ENCODE results near the gene DUOXA2.
A peak's percentile ranks its signal among the peaks of the same experiment; 100 is the strongest.

The DUOXA2 gene

DNA sequence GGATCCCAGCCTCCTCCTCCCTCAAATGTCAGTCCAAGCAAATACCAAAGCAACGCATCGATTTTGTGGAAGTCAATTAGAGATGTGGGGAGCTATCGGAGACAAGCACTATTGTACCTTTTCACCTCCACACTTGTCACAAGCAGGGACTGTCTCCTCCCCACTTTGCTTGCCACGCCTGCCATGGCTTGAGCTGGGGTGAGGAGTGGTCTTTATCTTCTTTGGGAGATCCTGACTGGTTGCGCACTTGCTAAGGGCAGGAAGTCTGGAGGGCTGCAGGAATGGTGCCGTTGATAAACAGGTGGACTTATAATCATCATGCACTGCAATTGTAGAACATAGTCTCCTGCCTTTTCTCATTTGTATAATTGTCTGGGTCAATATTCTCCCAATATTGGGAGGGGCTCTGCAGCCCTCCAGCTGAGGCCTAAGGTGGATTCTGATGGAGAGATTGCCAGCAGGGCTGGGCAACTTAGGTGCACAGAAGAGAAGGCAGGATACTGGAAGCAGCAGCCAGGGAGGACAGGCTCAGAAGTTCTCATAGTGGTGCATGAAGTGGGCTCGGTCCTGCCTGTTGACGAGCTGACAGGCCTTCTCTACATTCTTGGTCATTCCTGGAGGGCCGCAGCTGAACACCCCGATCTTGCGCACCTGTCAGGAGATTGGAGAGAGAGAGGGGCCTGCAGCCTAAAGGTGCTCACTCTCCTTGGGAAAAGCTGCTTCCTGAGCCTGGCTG is 20.3 kb upstream of the DUOXA2 start:
- TF ChIP-seq ZNF558 (tag by site-specific recombination; IDR thresholded peaks at IDR 0.05) (no peak), ZNF548 (tag by site-specific recombination; IDR thresholded peaks at IDR 0.05) (no peak), ZNF335 (tag by site-specific recombination; conservative IDR thresholded peaks at IDR 0.05) (no peak), ZNF155 (tag by site-specific recombination; IDR thresholded peaks at IDR 0.05) (no peak), ZNF223 (tag by site-specific recombination; IDR thresholded peaks at IDR 0.05) (no peak), SP7 (tag by site-specific recombination; IDR thresholded peaks at IDR 0.05) (no peak)
- TF ChIP-seq, protein P1, sequence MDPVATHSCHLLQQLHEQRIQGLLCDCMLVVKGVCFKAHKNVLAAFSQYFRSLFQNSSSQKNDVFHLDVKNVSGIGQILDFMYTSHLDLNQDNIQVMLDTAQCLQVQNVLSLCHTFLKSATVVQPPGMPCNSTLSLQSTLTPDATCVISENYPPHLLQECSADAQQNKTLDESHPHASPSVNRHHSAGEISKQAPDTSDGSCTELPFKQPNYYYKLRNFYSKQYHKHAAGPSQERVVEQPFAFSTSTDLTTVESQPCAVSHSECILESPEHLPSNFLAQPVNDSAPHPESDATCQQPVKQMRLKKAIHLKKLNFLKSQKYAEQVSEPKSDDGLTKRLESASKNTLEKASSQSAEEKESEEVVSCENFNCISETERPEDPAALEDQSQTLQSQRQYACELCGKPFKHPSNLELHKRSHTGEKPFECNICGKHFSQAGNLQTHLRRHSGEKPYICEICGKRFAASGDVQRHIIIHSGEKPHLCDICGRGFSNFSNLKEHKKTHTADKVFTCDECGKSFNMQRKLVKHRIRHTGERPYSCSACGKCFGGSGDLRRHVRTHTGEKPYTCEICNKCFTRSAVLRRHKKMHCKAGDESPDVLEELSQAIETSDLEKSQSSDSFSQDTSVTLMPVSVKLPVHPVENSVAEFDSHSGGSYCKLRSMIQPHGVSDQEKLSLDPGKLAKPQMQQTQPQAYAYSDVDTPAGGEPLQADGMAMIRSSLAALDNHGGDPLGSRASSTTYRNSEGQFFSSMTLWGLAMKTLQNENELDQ (tag by site-specific recombination; IDR thresholded peaks at IDR 0.05; ENCODE audit: low read depth), result no peak
- TF ChIP-seq, protein P2, sequence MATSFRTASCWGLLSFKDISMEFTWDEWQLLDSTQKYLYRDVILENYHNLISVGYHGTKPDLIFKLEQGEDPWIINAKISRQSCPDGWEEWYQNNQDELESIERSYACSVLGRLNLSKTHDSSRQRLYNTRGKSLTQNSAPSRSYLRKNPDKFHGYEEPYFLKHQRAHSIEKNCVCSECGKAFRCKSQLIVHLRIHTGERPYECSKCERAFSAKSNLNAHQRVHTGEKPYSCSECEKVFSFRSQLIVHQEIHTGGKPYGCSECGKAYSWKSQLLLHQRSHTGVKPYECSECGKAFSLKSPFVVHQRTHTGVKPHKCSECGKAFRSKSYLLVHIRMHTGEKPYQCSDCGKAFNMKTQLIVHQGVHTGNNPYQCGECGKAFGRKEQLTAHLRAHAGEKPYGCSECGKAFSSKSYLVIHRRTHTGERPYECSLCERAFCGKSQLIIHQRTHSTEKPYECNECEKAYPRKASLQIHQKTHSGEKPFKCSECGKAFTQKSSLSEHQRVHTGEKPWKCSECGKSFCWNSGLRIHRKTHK (tag by site-specific recombination; IDR thresholded peaks at IDR 0.05), result no peak
- Histone ChIP-seq H3K9me3 (ENCODE audit: control insufficient read depth, insufficient read depth, low read depth, low read length) (no peaks in the 10 kb centered on the region), H3K27ac (ENCODE audit: extremely low read depth, low read depth, low read length) (no peak overlapping the region), H3K36me3 (ENCODE audit: control insufficient read depth in 2 of 2, insufficient read depth in 1 of 2, low read length in 2 of 2) (no peaks in the 10 kb centered on the region), H3K4me3 (ENCODE audit: low read depth, low read length) (no peak overlapping the region), H3K4me1 (ENCODE audit: control insufficient read depth, insufficient read depth, low read length) (peaks cover 2% of the 10 kb centered on the region; the same call in 1 of the 2 replicates)
- ChIA-PET POLR2A (interaction anchor here (0.6 kb wide), 1 partner anchor 125 kb away, joined by 4 read pairs; no protein-coding TSS in a partner anchor), CTCF (interaction anchor here (0.7 to 1.7 kb wide), 3 partner anchors 22 to 295 kb away, joined by 3 to 5 read pairs (median 3); no protein-coding TSS in a partner anchor)

DNA sequence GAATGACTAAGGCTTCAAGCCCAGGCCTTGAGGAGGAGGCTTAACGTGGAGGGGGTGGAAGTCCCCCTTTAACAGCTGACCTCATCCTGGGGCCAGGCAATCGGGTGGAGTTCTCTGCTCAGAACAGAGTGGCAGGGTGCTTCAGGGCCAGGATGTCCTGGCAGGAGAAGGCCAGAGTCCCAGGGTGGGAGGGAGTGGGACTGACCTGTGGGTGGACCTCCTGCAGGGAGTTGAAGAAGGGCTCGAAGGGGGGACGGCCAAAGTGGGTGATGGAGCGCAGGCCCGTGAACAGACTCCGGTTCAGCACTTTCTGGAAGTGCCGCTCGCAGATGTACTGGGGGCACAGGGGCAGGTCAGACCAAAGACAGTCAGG is 19.8 kb upstream of the DUOXA2 start:
- Histone ChIP-seq H3K4me1 (ENCODE audit: control insufficient read depth, insufficient read depth, low read length) (no peaks in the 10 kb centered on the region), H3K36me3 (ENCODE audit: control insufficient read depth in 2 of 2, insufficient read depth in 1 of 2, low read length in 2 of 2) (no peaks in the 10 kb centered on the region), H3K9me3 (ENCODE audit: control insufficient read depth, insufficient read depth, low read depth, low read length) (no peaks in the 10 kb centered on the region), H3K4me3 (ENCODE audit: low read depth, low read length) (no peak overlapping the region), H3K27ac (ENCODE audit: extremely low read depth, low read depth, low read length) (no peak overlapping the region)
- ChIA-PET POLR2A (no interaction called here), CTCF (interaction anchor here (1.7 kb wide), 1 partner anchor 24 kb away, joined by 5 read pairs; no protein-coding TSS in a partner anchor)
- TF ChIP-seq ZNF394 (tag by site-specific recombination; IDR thresholded peaks at IDR 0.05; ENCODE audit: borderline replicate concordance), result no peak
- no peak for TF ChIP-seq GLIS1 (tag by site-specific recombination; IDR thresholded peaks at IDR 0.05)
- no peak for TF ChIP-seq ZNF248 (tag by site-specific recombination; IDR thresholded peaks at IDR 0.05)
- TF ChIP-seq HOXD13 (CRISPR knock-in tag; IDR thresholded peaks at IDR 0.05; ENCODE audit: borderline replicate concordance), result no peak
- no peak for TF ChIP-seq ZNF610 (tag by site-specific recombination; IDR thresholded peaks at IDR 0.05; ENCODE audit: borderline replicate concordance)
- TF ChIP-seq EGR2 (tag by site-specific recombination; IDR thresholded peaks at IDR 0.05; ENCODE audit: low read depth), result peak; percentile 33; the same call in 1 of the 2 replicates
- TF ChIP-seq ZBTB21 (tag by site-specific recombination; IDR thresholded peaks at IDR 0.05), result no peak
- TF ChIP-seq SP2 (tag by site-specific recombination; IDR thresholded peaks at IDR 0.05), result no peak
- TF ChIP-seq, protein P3, sequence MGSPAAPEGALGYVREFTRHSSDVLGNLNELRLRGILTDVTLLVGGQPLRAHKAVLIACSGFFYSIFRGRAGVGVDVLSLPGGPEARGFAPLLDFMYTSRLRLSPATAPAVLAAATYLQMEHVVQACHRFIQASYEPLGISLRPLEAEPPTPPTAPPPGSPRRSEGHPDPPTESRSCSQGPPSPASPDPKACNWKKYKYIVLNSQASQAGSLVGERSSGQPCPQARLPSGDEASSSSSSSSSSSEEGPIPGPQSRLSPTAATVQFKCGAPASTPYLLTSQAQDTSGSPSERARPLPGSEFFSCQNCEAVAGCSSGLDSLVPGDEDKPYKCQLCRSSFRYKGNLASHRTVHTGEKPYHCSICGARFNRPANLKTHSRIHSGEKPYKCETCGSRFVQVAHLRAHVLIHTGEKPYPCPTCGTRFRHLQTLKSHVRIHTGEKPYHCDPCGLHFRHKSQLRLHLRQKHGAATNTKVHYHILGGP (tag by site-specific recombination; IDR thresholded peaks at IDR 0.05), result no peak
- TF ChIP-seq ZFHX2 (tag by site-specific recombination; conservative IDR thresholded peaks at IDR 0.05), result peak; percentile 53
- TF ChIP-seq ZNF670 (tag by site-specific recombination; IDR thresholded peaks at IDR 0.05; ENCODE audit: low read depth), result no peak
- TF ChIP-seq, protein P4, sequence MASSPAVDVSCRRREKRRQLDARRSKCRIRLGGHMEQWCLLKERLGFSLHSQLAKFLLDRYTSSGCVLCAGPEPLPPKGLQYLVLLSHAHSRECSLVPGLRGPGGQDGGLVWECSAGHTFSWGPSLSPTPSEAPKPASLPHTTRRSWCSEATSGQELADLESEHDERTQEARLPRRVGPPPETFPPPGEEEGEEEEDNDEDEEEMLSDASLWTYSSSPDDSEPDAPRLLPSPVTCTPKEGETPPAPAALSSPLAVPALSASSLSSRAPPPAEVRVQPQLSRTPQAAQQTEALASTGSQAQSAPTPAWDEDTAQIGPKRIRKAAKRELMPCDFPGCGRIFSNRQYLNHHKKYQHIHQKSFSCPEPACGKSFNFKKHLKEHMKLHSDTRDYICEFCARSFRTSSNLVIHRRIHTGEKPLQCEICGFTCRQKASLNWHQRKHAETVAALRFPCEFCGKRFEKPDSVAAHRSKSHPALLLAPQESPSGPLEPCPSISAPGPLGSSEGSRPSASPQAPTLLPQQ (tag by site-specific recombination; IDR thresholded peaks at IDR 0.05), result 0 out of 2 replicates have a peak, but pooled peaks have one; percentile 36
- TF ChIP-seq ZNF707 (tag by site-specific recombination; IDR thresholded peaks at IDR 0.05), result no peak

All from HEK293 (cell line).